ENCODE data around the gene PRKACB. TPM values are rescaled to one million over a fixed set of nuclear protein-coding genes. Genes with fewer than 3 reads are reported as not detected.

Gene PRKACB
- total RNA-seq (2021; fragmentation: NEBNext Ultra II Directional; extraction: Animal tissue kit (Norgen Biotek cat#: 25700)) (28.8 and 31.0 TPM in 2 replicates), polyA plus RNA-seq (2011; rRNA removed) (3.9 and 7.8 TPM in 2 replicates), polyA minus RNA-seq (2011; rRNA and poly(A)+ RNA removed) (14.0 and 16.8 TPM in 2 replicates)
- 9.1 TPM for polyA plus RNA-seq (2011; cell fraction: cytosol; rRNA removed)
- 2.7 TPM for polyA plus RNA-seq (2011; cell fraction: nucleus; rRNA removed)
- polyA plus RNA-seq (2012, experiment 1 of 2), result 8.0 to 20.6 TPM (median 11.5 TPM) in 4 replicates
- 1.5 TPM for polyA plus RNA-seq (2012, experiment 2 of 2)
- 12.1 TPM for polyA plus RNA-seq (2013, experiment 1 of 2)
- 11.0 TPM for polyA plus RNA-seq (2013, experiment 2 of 2)
- 8.7 TPM for polyA minus RNA-seq (2011; cell fraction: cytosol; rRNA and poly(A)+ RNA removed)
- polyA minus RNA-seq (2011; cell fraction: nucleus; rRNA and poly(A)+ RNA removed), result 23.7 TPM
- long read RNA-seq, experiment 1, full-length matches to known transcripts, result 12 of 47 reads
- long read RNA-seq, experiment 1, partial matches to known transcripts, result 32 of 47 reads
- long read RNA-seq, experiment 1, other reads (novel, unspliced or antisense), result 3 of 47 reads
- long read RNA-seq, experiment 2, full-length matches to known transcripts, result 1 of 3 reads
- long read RNA-seq, experiment 2, partial matches to known transcripts, result 2 of 3 reads
- long read RNA-seq, experiment 2, other reads (novel, unspliced or antisense), result 0 of 3 reads

GRCh38 chr1:84143796-84144565, at the start of gene PRKACB:
Gene PRKACB, plus strand, starts transcription at chr1:84144271. Its CDS starts 91 bp downstream, at chr1:84144362.
- POLR2A ChIA-PET (ENCODE audit: partially characterized antibody), result no interaction called here
- Histone ChIP-seq H2BK12ac (ENCODE audit: low read depth, low read length) (no peak within 1 kb of the TSS), H3K27ac (ENCODE audit: low read depth, low read length) (no peak within 1 kb of the TSS)
- no peak for TF ChIP-seq TEAD4 (IDR thresholded peaks at IDR 0.05; ENCODE audit: low read depth, low read length)
- no peak for TF ChIP-seq RXRA (IDR thresholded peaks at IDR 0.05; ENCODE audit: insufficient read depth, low read depth, low read length)
- TF ChIP-seq GTF2F1 (IDR thresholded peaks at IDR 0.05; ENCODE audit: borderline replicate concordance, low read depth, low read length), result no peak
- TF ChIP-seq KDM1A (IDR thresholded peaks at IDR 0.05; ENCODE audit: borderline replicate concordance, low read length), result no peak
- TF ChIP-seq BACH1 (IDR thresholded peaks at IDR 0.05; ENCODE audit: low read length), result no peak
- no peak for TF ChIP-seq KDM4A (IDR thresholded peaks at IDR 0.05; ENCODE audit: low read depth, low read length, severe bottlenecking)
- TF ChIP-seq CREB1 (IDR thresholded peaks at IDR 0.05), result no peak
- TF ChIP-seq, protein P1, sequence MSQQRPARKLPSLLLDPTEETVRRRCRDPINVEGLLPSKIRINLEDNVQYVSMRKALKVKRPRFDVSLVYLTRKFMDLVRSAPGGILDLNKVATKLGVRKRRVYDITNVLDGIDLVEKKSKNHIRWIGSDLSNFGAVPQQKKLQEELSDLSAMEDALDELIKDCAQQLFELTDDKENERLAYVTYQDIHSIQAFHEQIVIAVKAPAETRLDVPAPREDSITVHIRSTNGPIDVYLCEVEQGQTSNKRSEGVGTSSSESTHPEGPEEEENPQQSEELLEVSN (IDR thresholded peaks at IDR 0.05), result no peak
- no peak for TF ChIP-seq SUZ12 (IDR thresholded peaks at IDR 0.05; ENCODE audit: low read length)
- no peak for TF ChIP-seq SIX5 (IDR thresholded peaks at IDR 0.05; ENCODE audit: low read depth, low read length)

More at GRCh38 chr1:84143796-84144565, at the start of gene PRKACB:
- WGBS, 2 experiments (ENCODE audit: extremely low coverage in 1 of 2, insufficient coverage in 1 of 2, insufficient read length in 1 of 2, insufficient replicate concordance in 2 of 2, low coverage in 1 of 2, low lambda C conversion rate in 2 of 2, missing lambda C conversion rate in 1 of 2), result 91% methylated on average over 2 of the region's 2 CpGs; no CpG with 5 or more reads in 1 of the 2 experiments
- no peak within 1 kb of the TSS for H3K4me2 ChIP-seq (ENCODE audit: insufficient read depth in 1 of 2, low read depth in 2 of 2, low read length in 2 of 2)
- H3K4ac ChIP-seq (replicated peaks; ENCODE audit: insufficient read length, low read depth, low read length), result no peak within 1 kb of the TSS
- H2AFZ ChIP-seq (ENCODE audit: low read length), result no peak within 1 kb of the TSS
- no peak within 1 kb of the TSS for H2BK20ac ChIP-seq (ENCODE audit: low read length)
- H2BK5ac ChIP-seq (ENCODE audit: low read depth, low read length), result no peak within 1 kb of the TSS
- H3K27me3 ChIP-seq (replicated peaks in 1 of 4; ENCODE audit: control insufficient read depth in 3 of 4, extremely low read depth in 1 of 4, insufficient read depth in 3 of 4, low read length in 3 of 4), result no peaks in the 10 kb centered on the region
- no peak within 1 kb of the TSS for H2AK5ac ChIP-seq (ENCODE audit: low read depth, low read length)
- no peak within 1 kb of the TSS for H3K9ac ChIP-seq (replicated peaks in 1 of 4; ENCODE audit: extremely low read depth in 1 of 4, low read depth in 3 of 4, low read length in 3 of 4)
- peak within 1 kb of the TSS; percentile 68; the same call in 1 of the 2 replicates for H4K8ac ChIP-seq (ENCODE audit: extremely low read depth, insufficient read depth, low read length)
- no peak within 1 kb of the TSS for H3K56ac ChIP-seq (replicated peaks; ENCODE audit: insufficient read length, low read depth, low read length)
- no peak within 1 kb of the TSS for H3K23ac ChIP-seq (ENCODE audit: insufficient read length)
- no peak within 1 kb of the TSS for H3K14ac ChIP-seq (ENCODE audit: insufficient read length)
- H2BK15ac ChIP-seq (ENCODE audit: low read length), result no peak within 1 kb of the TSS
- no peaks in the 10 kb centered on the region for H3K36me3 ChIP-seq (ENCODE audit: control insufficient read depth in 2 of 4, insufficient read depth in 4 of 4, low read length in 3 of 4)
- H3K79me1 ChIP-seq (ENCODE audit: low read depth, low read length), result no peaks in the 10 kb centered on the region
- no peaks in the 10 kb centered on the region for H3K4me1 ChIP-seq (replicated peaks in 1 of 4; ENCODE audit: control insufficient read depth in 3 of 4, insufficient read depth in 4 of 4, low read length in 3 of 4)
- no peak within 1 kb of the TSS for H2BK120ac ChIP-seq (replicated peaks; ENCODE audit: low read depth, low read length)
- no peak for FAIRE-seq
- no peak within 1 kb of the TSS for H3K4me3 ChIP-seq (ENCODE audit: extremely low read depth in 1 of 4, insufficient read depth in 2 of 4, low read depth in 3 of 4, low read length in 4 of 4)
- H3K9me3 ChIP-seq (ENCODE audit: insufficient read depth in 2 of 2, low read depth in 1 of 2, low read length in 1 of 2), result no peaks in the 10 kb centered on the region
- no peak within 1 kb of the TSS for H4K91ac ChIP-seq (replicated peaks; ENCODE audit: insufficient read length, low read length)
- H3K18ac ChIP-seq (ENCODE audit: extremely low read depth, low read length), result no peak within 1 kb of the TSS
- no peaks in the 10 kb centered on the region for H3K79me2 ChIP-seq (ENCODE audit: control insufficient read depth in 1 of 2, insufficient read depth in 2 of 2, low read length in 2 of 2)
- DNase-seq (ENCODE audit: low read depth in 1 of 2, low spot score in 2 of 2), result no peak
- no peaks in the 10 kb centered on the region for H3K23me2 ChIP-seq (ENCODE audit: low read depth, low read length)
- H4K20me1 ChIP-seq (replicated peaks in 1 of 2; ENCODE audit: control insufficient read depth in 1 of 2, insufficient read depth in 2 of 2, low read length in 2 of 2), result no peaks in the 10 kb centered on the region
- CTCF ChIA-PET (ENCODE audit: partially characterized antibody), result interaction anchor here (0.6 to 1.7 kb wide), 14 partner anchors 9 to 814 kb away, joined by 3 to 7 read pairs (median 3); no protein-coding TSS in a partner anchor
- no peak within 1 kb of the TSS for H4K5ac ChIP-seq (ENCODE audit: insufficient read length, low read depth, low read length)

Measured in H1 (cell line).